Gastrocnemius medialis (tissue), 4 donors: ENCODE results near the gene SPATA46.

ENCODE experiments used
- CTCF ChIP-seq, 5 experiments: fragments of 450-650 bp in 3 of 5; fragments of 200-600 bp in 2 of 5; sonication (generic) in 2 of 5; IDR thresholded peaks in 4 of 5; conservative IDR thresholded peaks in 1 of 5; 1 replicate in 4 of 5; 2 replicates in 1 of 5; pipeline ENCODE4 v1.5.1; 2016 to 2019; ENCODE audit warnings: antibody characterized with exemption in 5 of 5, mild to moderate bottlenecking in 3 of 5, moderate library complexity in 3 of 5
- POLR2A ChIP-seq, 2 donors: fragments of 450-650 bp; IDR thresholded peaks; one replicate each; pipeline ENCODE4 v1.6.1; 2017; ENCODE audit warnings: antibody characterized with exemption in 2 of 2, mild to moderate bottlenecking in 2 of 2, moderate library complexity in 2 of 2

DNA sequence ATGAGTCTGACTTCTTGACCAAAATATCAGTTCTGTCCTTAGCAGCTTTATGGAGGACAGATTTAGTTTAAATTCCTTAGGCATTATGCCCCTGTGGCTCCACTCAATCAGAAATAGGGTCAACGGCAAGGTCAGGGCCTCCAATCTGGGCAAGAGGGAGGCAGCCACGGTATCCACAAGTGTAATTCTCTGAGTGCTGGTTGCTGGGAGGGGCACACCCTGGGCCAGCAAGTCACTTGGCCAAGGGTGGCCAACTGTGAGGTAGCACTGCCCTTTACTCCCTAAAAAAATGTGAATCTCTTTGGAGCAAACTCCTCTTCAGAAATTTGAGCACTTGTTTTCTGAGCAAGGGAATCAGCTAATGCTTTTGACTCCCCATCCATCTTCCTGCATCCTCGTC is 12.8 kb downstream of the SPATA46 start:
- TF ChIP-seq CTCF (IDR thresholded peaks at IDR 0.05 in 4 of 5, conservative IDR thresholded peaks at IDR 0.05 in 1 of 5), result no peak
- TF ChIP-seq POLR2A (IDR thresholded peaks at IDR 0.05), result no peak
